Measurements from ENCODE around the gene CACNA1C. TPM values are rescaled to one million over a fixed set of nuclear protein-coding genes. Genes with fewer than 3 reads are reported as not detected.

CACNA1C gene
- total RNA-seq, 4 donors from 2014 or later = 5.2 to 12.9 (median 6.3) TPM

GRCh38 chr12:2372735-2373134 is 319.9 kb downstream of the CACNA1C start:
- no peaks in the 10 kb centered on the region for H3K4me1 ChIP-seq
- no peak for DNase-seq (ENCODE audit: low spot score in 2 of 2)

DNA sequence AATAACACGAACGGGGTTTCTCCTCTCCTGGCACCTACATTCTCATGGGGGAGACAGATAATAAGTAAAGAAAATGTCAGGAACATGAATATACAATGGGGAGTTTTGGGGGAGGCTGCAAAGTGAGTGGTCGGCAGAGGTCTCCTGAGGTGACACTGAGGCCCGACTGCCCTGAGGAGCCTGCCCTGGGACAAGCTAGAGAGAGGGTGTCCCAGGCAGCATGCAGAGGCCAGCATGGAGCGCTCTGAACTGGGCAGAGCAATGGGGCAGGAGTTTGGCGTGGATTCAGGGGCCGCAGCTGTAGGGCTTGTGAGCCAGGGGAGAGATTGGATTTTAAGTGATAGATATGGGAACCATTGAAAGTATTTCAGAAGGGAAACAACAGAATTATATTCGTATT is 320.5 kb downstream of the CACNA1C start:
- Histone ChIP-seq H3K27ac (peak overlapping the region in 1 of 4 donors; percentile 39), H3K4me3 (no peak overlapping the region), H3K27me3 (no peaks in the 10 kb centered on the region), H3K9me3 (no peaks in the 10 kb centered on the region), H3K4me1 (no peaks in the 10 kb centered on the region), H3K36me3 (no peaks in the 10 kb centered on the region)
- DNase-seq (ENCODE audit: low spot score in 2 of 2) = no peak
- WGBS, 2 donors = 79 to 83% methylated on average over 8 of the region's 8 CpGs
- no peak for TF ChIP-seq EP300 (IDR thresholded peaks at IDR 0.05)

More at GRCh38 chr12:2372735-2373134, 319.9 kb downstream of the CACNA1C start:
- 67 to 80% methylated on average over 11 to 12 of the region's 12 CpGs for WGBS, 2 donors
- H3K36me3 ChIP-seq = no peaks in the 10 kb centered on the region
- no peaks in the 10 kb centered on the region for H3K9me3 ChIP-seq
- no peak overlapping the region for H3K4me3 ChIP-seq
- no peak overlapping the region for H3K27ac ChIP-seq
- no peaks in the 10 kb centered on the region for H3K27me3 ChIP-seq
- TF ChIP-seq EP300 (IDR thresholded peaks at IDR 0.05) = no peak
- TF ChIP-seq POLR2A (IDR thresholded peaks at IDR 0.05) = no peak
- TF ChIP-seq, protein P1, sequence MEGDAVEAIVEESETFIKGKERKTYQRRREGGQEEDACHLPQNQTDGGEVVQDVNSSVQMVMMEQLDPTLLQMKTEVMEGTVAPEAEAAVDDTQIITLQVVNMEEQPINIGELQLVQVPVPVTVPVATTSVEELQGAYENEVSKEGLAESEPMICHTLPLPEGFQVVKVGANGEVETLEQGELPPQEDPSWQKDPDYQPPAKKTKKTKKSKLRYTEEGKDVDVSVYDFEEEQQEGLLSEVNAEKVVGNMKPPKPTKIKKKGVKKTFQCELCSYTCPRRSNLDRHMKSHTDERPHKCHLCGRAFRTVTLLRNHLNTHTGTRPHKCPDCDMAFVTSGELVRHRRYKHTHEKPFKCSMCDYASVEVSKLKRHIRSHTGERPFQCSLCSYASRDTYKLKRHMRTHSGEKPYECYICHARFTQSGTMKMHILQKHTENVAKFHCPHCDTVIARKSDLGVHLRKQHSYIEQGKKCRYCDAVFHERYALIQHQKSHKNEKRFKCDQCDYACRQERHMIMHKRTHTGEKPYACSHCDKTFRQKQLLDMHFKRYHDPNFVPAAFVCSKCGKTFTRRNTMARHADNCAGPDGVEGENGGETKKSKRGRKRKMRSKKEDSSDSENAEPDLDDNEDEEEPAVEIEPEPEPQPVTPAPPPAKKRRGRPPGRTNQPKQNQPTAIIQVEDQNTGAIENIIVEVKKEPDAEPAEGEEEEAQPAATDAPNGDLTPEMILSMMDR (IDR thresholded peaks at IDR 0.05) = no peak

GRCh38 chr12:2374092-2374906 is 321.5 kb downstream of the CACNA1C start:
- H3K27me3 ChIP-seq = no peaks in the 10 kb centered on the region
- no peak for DNase-seq (ENCODE audit: low spot score in 2 of 2)
- H3K36me3 ChIP-seq = no peaks in the 10 kb centered on the region
- no peaks in the 10 kb centered on the region for H3K4me1 ChIP-seq
- no peak for TF ChIP-seq EP300 (IDR thresholded peaks at IDR 0.05)
- TF ChIP-seq POLR2A (IDR thresholded peaks at IDR 0.05) = no peak
- TF ChIP-seq, protein P1 (IDR thresholded peaks at IDR 0.05) = no peak
- peak overlapping the region in 2 of 4 donors; percentile 9 to 39 for H3K27ac ChIP-seq
- H3K9me3 ChIP-seq = no peaks in the 10 kb centered on the region
- WGBS, 2 donors = 68 to 70% methylated on average over 10 of the region's 10 CpGs
- no peak overlapping the region for H3K4me3 ChIP-seq

DNA sequence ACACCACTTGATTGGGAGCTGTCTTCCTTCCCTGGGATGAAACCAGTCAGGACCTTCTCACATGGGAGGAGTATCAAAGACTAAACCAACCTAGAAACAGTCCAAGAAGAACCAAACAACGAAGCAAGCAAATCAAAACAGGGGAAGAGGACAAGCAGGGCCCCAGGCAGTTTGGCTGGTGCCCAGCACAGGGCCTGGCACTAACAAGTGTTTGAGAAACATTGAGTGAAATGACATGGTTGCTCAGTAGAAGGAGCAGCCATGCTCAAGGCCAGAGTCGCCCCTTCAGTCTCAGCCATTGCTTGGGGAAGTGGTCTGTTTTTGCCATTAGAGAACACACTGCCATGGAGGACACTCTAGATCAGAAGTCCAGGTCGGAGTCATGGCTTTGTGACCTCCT is 323.1 kb downstream of the CACNA1C start:
- H3K9me3 ChIP-seq = no peaks in the 10 kb centered on the region
- WGBS, 2 donors = 90 to 92% methylated on average over 3 of the region's 3 CpGs
- TF ChIP-seq, protein P1 (IDR thresholded peaks at IDR 0.05) = no peak
- H3K4me3 ChIP-seq = no peak overlapping the region
- no peaks in the 10 kb centered on the region for H3K27me3 ChIP-seq
- no peak for DNase-seq (ENCODE audit: low spot score in 2 of 2)
- no peaks in the 10 kb centered on the region for H3K4me1 ChIP-seq
- no peak overlapping the region for H3K27ac ChIP-seq
- H3K36me3 ChIP-seq = no peaks in the 10 kb centered on the region

DNA sequence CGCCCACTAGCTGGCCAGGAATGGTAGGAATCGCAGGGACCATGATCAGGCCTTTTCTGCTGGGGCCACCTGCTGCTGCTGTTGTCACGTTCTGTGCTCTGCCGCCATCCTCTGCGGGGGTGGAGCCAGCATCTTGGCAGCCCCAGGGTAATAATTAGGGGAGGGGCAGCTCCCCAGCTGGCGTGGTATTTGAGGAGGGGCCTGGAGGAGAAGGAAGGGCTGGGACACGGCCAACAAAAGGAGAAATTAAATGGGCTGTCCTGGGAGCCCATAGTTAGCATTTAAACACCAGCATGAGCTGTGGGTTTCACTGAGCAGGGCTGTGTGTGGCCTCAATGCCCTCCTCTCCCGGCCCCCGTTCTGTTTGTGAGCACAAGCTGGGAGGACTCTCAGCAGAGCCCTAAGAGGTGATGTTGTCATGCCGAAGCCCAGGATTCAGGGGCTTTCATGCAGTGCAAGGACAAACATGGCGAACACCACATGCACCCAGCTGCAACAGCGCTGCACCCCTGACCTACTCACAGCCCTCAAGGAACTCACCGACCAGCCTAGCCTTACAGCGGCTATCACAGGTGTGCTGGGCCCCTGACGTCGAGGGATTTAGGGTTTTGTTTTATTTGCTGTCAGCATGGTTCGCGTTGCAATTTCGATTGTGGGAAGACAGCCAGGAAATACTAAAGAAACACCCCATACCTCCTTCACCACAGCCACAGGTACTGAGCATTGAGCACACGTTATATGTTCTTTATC is 324.3 kb downstream of the CACNA1C start:
- 55 to 61% methylated on average over 20 of the region's 20 CpGs for WGBS, 2 donors
- H3K27ac ChIP-seq = no peak overlapping the region
- H3K36me3 ChIP-seq = no peaks in the 10 kb centered on the region
- no peak overlapping the region for H3K4me3 ChIP-seq
- DNase-seq (ENCODE audit: low spot score in 2 of 2) = no peak
- H3K9me3 ChIP-seq = no peaks in the 10 kb centered on the region
- TF ChIP-seq, protein P1 (IDR thresholded peaks at IDR 0.05) = no peak
- TF ChIP-seq EP300 (IDR thresholded peaks at IDR 0.05) = no peak
- no peak for TF ChIP-seq POLR2A (IDR thresholded peaks at IDR 0.05)
- no peaks in the 10 kb centered on the region for H3K27me3 ChIP-seq
- H3K4me1 ChIP-seq = no peaks in the 10 kb centered on the region

Measured in tibial nerve (tissue), 4 donors.